ENCODE results near the gene SETBP1.

- TF ChIP-seq POLR2AphosphoS5 (IDR thresholded peaks at IDR 0.05; ENCODE audit: borderline replicate concordance, low read depth, low read length), result no peak
- no peak for TF ChIP-seq EZH2 (IDR thresholded peaks at IDR 0.05)
Measured at GRCh38 chr18:44869533-44869932, 188.8 kb downstream of the SETBP1 start.

Measured in SK-N-MC (cell line).